ENCODE measurements around the gene RSAD2.
"Not testable (repeated sequence)": the region's sequence is repeated elsewhere in the genome, so short reads cannot be mapped to it uniquely, and the experiment has no call there.

The RSAD2 gene

DNA sequence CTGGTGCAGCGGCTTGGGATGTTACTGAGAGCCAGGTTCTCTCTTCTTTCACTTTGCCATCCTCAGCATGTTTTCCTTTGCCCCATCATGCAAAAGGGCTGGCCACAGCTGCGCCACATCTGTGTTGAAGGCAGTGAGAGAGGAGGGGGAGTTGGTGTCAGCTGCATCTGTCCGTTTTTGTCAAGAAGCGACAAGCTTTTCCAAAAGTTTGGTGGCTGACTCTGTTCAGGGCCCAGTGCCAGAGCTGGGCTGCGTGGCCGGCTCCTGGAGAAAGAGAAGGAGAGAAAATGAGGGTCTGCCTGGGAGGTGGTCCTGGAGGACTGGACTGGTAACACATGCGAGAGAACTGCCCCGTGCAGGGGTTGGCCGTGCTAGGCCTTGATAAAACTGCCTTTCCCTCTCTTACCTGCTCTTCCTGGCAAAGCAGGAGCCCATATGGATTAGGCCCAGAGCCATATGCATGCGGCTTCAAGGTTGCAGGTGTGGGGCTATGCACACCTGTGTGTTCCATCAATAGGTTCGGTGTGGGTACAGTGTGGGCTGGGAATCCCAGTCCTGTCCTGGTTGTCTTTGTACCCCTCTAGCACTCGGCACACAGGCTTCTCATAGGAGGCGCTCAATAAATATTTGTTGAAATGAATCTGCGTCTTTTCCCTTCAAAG lies 48.6 kb downstream of the RSAD2 start:
- DNase-seq (ENCODE audit: low read depth in 2 of 2), result no peak

- no peak for DNase-seq (ENCODE audit: low read depth in 2 of 2)
Observed at GRCh38 chr2:6927186-6927585, 49.6 kb downstream of the RSAD2 start.

- DNase-seq (ENCODE audit: low read depth in 2 of 2), result no peak
Observed at GRCh38 chr2:6927753-6928152, 50.2 kb downstream of the RSAD2 start.

DNA sequence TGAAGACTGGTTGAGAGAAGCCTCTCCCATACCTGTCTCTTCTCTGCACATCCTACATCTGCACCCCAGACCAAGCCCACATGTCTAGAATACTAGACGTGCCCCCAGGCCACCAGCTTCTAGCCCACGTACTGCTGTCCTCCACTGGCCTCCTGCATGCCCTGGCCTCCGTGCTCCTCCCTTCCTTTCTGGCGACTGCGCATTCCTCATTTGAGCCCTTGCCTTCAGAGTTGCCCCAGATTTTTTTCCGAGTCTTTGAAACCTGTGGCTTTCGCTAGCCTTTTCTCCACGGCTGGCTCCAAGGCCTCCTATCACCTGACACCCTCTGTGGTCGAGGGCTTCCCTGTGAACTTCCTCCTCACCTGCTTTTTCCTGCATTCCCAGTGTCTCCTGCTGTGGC lies 50.9 kb downstream of the RSAD2 start:
- no peak for DNase-seq (ENCODE audit: low read depth in 2 of 2)

DNA sequence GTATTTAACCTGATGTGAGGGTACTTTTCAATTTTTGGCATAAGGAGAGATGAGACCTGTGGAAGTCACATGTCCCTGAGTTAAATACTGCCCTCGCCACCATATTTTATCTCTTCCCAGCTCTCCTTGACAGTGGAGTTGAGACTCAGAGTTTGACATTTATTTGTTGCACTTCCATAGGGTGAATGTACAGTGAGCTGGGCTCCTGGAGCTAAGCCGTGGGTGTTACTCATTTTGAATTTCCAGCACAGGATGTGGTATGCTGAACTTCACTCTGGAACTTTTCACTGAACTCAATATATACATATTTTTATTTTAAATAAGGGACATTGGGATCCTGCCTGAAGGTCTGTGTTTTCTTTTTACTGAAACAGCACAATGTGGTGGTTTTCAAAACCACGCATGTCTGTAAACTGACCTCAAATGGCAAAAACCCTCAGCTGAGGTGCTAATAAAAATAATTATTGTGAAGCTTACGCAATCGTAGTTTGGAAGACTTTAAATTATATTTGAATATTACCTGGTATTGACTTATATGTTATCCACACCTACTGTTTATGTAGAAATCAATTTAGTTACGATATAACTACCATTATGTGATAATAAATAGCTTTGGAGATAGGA lies 51.7 kb downstream of the RSAD2 start:
- DNase-seq (ENCODE audit: low read depth in 2 of 2), result no peak

- no peak for DNase-seq (ENCODE audit: low read depth in 2 of 2)
Observed at GRCh38 chr2:6930923-6931647, 53.5 kb downstream of the RSAD2 start.

- no peak for DNase-seq (ENCODE audit: low read depth in 2 of 2)
Observed at GRCh38 chr2:6931753-6932152, 54.2 kb downstream of the RSAD2 start.

- no peak for DNase-seq (ENCODE audit: low read depth in 2 of 2)
Observed at GRCh38 chr2:6932206-6932605, 54.6 kb downstream of the RSAD2 start.

GRCh38 chr2:6932828-6933227 lies 55.3 kb downstream of the RSAD2 start:
- no peak for DNase-seq (ENCODE audit: low read depth in 2 of 2)

- no peak for DNase-seq (ENCODE audit: low read depth in 2 of 2)
Observed at GRCh38 chr2:6933911-6934310, 56.3 kb downstream of the RSAD2 start.

GRCh38 chr2:6934345-6934744 lies 56.8 kb downstream of the RSAD2 start:
- DNase-seq (ENCODE audit: low read depth in 2 of 2), result no peak

GRCh38 chr2:6934758-6935651 lies 57.4 kb downstream of the RSAD2 start:
- DNase-seq (ENCODE audit: low read depth in 2 of 2), result no peak

- DNase-seq (ENCODE audit: low read depth in 2 of 2), result not testable (repeated sequence)
Observed at GRCh38 chr2:6935652-6936020, 58.1 kb downstream of the RSAD2 start.

DNA sequence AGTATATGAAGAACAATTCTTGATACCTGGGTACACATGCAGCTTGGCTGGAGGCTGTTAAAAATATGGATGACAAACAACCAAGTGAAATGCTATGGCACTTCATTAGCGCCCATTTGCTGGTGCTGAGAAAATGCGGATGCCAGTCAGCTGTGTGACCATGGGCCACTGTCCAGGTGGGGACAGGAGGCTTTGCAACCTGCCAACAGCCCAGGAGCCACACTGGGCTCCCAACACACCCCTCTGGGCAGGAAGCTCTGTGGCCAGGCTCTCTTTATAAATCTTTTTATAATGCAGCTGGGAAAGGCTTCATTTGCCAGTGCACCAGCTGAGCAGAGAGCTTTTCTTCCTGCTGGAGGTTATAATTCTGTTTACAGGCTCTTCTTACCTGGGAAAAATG lies 59.6 kb downstream of the RSAD2 start:
- DNase-seq (ENCODE audit: low read depth in 2 of 2), result no peak

DNA sequence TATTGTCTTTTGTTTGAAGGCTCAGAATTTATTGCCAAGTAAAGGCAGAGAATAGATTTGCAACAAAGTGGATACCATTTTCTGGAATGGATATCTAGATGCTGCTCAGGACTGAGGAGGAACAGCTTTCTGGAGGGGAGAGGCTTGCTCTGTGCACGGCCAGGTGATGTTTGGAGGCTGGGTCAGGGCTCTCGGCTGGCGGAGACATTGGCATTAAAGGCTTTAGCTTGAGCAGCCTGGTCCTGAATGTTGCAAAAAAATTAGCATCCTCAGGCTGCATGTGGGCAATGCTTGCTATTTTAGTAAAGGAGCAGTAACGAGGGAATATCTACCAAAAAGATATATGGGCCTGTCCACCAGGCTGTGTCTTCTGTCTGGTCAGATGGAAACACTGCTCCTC lies 60.0 kb downstream of the RSAD2 start:
- no peak for DNase-seq (ENCODE audit: low read depth in 2 of 2)

DNA sequence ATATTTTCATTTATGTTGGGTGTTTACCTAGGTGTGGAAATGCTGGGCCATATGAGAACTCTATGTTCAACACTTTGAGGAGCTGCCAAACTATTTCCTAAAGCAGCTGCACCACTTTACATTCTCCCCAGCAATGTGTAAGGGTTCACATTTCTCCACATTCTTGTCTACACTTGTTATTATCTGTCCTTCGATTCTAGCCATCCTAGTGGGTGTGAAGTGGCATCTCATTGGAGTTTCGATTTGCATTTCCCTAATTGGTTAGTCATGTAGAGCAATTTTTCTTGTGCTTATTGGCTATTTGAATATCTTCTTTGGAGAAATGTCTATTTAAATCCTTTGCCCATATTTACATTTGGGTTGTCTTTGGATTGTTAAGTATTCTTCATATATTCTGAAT lies 61.5 kb downstream of the RSAD2 start:
- DNase-seq (ENCODE audit: low read depth in 2 of 2), result no peak

- no peak for DNase-seq (ENCODE audit: low read depth in 2 of 2)
Observed at GRCh38 chr2:6940820-6941219, 63.2 kb downstream of the RSAD2 start.

DNA sequence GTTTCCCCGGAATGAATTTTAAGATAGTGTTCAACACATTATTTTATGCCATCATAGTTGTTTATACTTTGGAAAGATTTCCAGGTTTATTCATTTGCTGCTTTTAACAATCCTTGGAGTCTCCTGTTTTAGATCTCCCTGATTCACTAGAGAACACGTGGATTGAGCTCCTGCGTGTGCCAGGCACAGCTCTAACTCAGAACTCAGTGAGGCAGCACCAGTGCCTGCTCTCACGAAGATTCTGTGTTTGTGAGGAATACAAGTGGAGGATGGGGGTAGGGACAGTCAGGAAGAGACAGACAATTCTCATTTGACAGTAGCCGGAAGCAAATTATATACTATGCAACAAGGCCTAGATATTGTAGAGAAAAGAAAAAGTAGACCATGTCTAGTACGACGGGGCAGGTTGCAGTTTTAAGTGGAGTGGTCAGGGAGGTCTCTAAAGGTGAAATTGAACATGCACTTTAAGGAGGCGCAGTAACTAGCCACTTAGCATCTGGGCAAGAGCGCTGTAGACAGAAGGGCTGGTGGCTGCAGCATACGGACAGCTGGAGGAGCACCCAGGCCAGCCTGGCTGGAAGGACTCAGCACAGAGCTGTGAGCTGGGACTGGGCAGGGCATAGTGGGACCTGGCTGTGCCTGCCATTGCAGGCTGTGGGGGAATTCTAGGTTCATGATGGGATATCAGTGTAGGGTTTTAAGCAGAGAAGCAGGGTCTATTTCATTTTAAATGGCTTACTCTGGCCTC lies 63.9 kb downstream of the RSAD2 start:
- no peak for DNase-seq (ENCODE audit: low read depth in 2 of 2)

DNA sequence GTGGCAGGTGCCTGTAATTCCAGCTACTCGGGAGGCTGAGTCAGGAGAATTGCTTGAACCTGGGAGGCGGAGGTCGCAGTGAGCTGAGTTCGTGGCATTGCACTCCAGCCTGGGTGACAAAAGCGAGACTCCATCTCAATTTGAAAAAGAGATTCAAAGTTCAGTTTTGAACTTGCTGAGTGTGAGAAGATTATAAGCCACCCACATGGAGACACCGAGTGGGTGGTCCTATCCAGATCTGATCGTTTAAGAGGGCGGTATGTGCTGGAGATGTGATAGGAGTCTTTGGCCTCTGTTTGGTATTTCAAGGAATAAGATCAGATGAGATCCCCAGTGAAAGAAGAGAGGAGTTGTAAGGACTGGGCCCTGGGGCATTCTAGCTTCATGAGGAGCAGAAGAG lies 65.3 kb downstream of the RSAD2 start:
- no peak for DNase-seq (ENCODE audit: low read depth in 2 of 2)

DNA sequence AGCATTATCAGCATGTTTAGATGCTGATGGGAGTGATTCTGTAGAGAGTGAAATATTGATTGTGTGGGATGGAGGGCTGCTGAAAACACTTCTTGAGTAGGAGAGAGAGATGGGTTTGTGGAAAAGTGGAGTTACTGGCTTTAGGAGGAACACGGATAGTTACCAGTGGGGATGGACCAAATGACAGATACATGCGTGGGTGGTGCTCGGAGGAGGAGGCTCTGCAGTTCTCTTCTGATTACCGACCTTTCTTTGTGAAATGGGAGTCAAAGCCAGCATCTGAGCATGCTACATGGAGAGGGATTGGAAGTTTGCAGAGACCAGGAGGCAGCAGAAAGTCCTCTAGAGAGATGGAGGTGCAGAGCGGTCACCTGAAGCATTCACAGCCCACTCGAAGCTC lies 65.9 kb downstream of the RSAD2 start:
- no peak for DNase-seq (ENCODE audit: low read depth in 2 of 2)

DNA sequence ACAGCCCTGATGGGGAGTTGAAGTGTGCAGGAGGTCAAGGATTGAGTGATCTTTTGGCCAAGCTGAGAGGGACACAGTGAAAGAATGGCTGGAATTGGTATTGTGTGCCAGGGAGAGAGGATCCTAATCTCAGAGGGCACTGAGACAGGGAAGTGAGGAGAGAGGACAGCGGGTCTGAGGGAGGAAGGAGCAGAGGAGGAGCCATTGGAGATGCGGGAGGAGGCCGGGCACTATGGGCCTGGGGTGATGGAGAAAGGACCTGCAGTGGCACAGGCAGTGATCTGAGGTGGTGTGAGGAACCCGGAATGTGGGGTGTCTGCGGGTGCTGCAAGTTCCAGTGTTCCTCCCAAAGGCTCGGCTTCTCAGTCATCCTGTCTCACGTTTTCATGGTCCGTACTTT lies 66.4 kb downstream of the RSAD2 start:
- DNase-seq (ENCODE audit: low read depth in 2 of 2), result no peak

GRCh38 chr2:6944555-6944954 lies 67.0 kb downstream of the RSAD2 start:
- no peak for DNase-seq (ENCODE audit: low read depth in 2 of 2)

Data from stimulated activated CD4-positive, alpha-beta T cell treated with anti-CD3 and anti-CD28 coated beads, Interleukin-1b, Interleukin-23, amount 100 ng/mL, for 4 hours (primary cell).